H1 (cell line): ENCODE measurements around the gene CNFN. TPM values are rescaled to one million over a fixed set of nuclear protein-coding genes. Genes with fewer than 3 reads are reported as not detected.

Experiments used
- RAD21 ChIP-seq, 2 experiments: IDR thresholded peaks in 1 of 2; conservative IDR thresholded peaks in 1 of 2; 2 replicates each; pipeline ENCODE4 v1.6.1; 2011; ENCODE audit warnings: low read depth in 2 of 2, low read length in 2 of 2, improper control_type of control experiment in 1 of 2, inconsistent platforms in 1 of 2, mild to moderate bottlenecking in 1 of 2, moderate library complexity in 1 of 2
- polyA plus RNA-seq, 7 experiments: library from polyadenylated mRNA; depleted of rRNA in 3 of 7; stranded (reverse) in 5 of 7; unstranded in 2 of 7; fragments of >200 nt in 5 of 7; fragments of 200-250 nt in 2 of 7; gene quantifications; 1 replicate in 5 of 7; 2 replicates in 1 of 7; 4 replicates in 1 of 7; pipeline versions ENCODE4 v1.2.1 to v1.2.3, GENCODE V29; 2011 to 2013; ENCODE audit warnings: missing spikeins in 2 of 7, mixed read lengths in 2 of 7
- total RNA-seq: library from RNA; stranded (reverse); fragmentation: NEBNext Ultra II Directional; extraction: Animal tissue kit (Norgen Biotek cat#: 25700); gene quantifications from 2 replicates; pipeline ENCODE4 v1.2.1, GENCODE V29; 2021

CNFN gene
- total and polyA plus RNA-seq, 2 of the 8 experiments (the other 6 are each of a cell fraction or from before 2014, with no cell fraction given), result 8.9 to 31.5 TPM

DNA sequence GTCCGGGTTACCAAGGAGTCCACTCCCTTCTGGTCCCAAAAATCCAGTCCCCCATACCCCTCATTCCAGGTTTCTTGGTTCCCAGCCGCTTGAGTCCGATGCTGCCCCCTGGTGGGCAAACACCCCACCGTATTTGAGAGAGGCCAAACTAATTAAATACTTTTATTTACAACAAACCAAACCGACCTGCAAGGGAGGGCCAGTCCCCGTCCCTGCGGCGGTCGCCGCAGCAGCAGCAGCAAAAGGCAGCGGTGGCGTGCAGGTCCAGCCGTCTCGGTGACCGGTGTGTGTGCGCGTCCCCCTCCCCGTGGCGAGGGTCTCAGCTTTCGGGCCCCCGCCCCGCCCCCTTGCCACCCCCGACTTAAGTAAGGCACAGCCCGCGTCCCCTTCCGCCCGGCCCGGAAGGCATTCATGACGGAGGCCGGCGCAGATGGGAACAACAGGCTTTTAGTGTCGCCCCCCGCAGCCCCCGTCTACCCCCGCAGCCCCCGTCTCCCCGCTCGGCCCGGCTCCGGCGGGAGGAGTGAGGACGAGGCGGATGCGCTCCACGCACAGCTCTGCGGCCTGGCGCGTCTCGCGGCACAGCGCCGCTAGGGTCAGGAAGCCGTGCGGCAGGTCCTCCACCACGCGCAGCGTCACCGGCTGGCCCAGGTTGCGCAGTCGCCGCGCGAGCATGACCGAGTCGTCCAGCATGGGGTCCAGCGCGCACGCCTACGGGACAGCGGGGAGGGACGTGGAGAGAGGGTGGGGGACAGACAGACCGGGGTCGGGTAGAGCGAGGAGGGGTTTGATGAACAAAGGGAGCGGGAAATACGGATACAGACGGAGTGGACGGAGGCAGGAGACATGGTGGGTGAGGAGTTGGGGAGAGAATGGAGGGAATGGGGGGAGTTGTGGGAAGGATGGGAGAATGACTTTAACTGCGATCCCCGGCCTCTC lies 11.5 kb upstream of the CNFN start (continued):
- TF ChIP-seq RAD21 (IDR thresholded peaks at IDR 0.05 in 1 of 2, conservative IDR thresholded peaks at IDR 0.05 in 1 of 2; ENCODE audit: low read depth in 2 of 2, low read length in 2 of 2), result peak; percentile 45 to 61; a peak in 3 of 4 replicates
